OCI-LY1 (cell line): ENCODE measurements around the gene SIGLEC1.
A peak's percentile ranks its signal among the peaks of the same experiment; 100 is the strongest.

Source experiments
- H2AFZ ChIP-seq: fragments of 200-600 bp; sonication (generic), shearing (Covaris generic); 2 replicates; pipeline ENCODE4 v1.6.0; 2014; ENCODE audit warnings: antibody characterized with exemption, mild to moderate bottlenecking, low read length
- H3F3A ChIP-seq: fragments of 200-600 bp; sonication (generic), shearing (Covaris generic); 2 replicates; pipeline ENCODE4 v1.6.0; 2014; ENCODE audit warnings: mild to moderate bottlenecking, antibody characterized with exemption, low read length, moderate library complexity; ENCODE audit not compliant: insufficient read depth
- H3K27ac ChIP-seq: fragments of 200-600 bp; sonication (generic); 2 replicates; pipeline ENCODE4 v1.5.1; 2014; ENCODE audit warnings: low read length, mixed run types, mild to moderate bottlenecking, low read depth; ENCODE audit not compliant: poor library complexity, severe bottlenecking
- H3K27me3 ChIP-seq: fragments of 200-600 bp; sonication (generic); 2 replicates; pipeline ENCODE4 v1.6.0; 2014; ENCODE audit warnings: antibody characterized with exemption, mild to moderate bottlenecking, low read length, moderate library complexity; ENCODE audit not compliant: insufficient read depth
- H3K36me3 ChIP-seq: fragments of 200-600 bp; sonication (generic); 2 replicates; pipeline ENCODE4 v1.6.1; 2014; ENCODE audit warnings: mild to moderate bottlenecking, antibody characterized with exemption, low read length, moderate library complexity, mixed read lengths; ENCODE audit not compliant: insufficient read depth
- H3K4me1 ChIP-seq: fragments of 200-600 bp; sonication (generic); 2 replicates; pipeline ENCODE4 v1.5.1; 2014; ENCODE audit warnings: mild to moderate bottlenecking, low read length, moderate library complexity; ENCODE audit not compliant: insufficient read depth, severe bottlenecking
- H3K4me2 ChIP-seq: fragments of 200-600 bp; sonication (generic), shearing (Covaris generic); 2 replicates; pipeline ENCODE4 v1.6.1; 2014; ENCODE audit warnings: low read length
- H3K4me3 ChIP-seq: fragments of 200-600 bp; sonication (generic); 2 replicates; pipeline ENCODE4 v1.5.1; 2014; ENCODE audit warnings: low read length, low read depth, mild to moderate bottlenecking, mixed read lengths; ENCODE audit not compliant: poor library complexity, severe bottlenecking
- H3K79me2 ChIP-seq: fragments of 200-600 bp; shearing (Covaris generic); 2 replicates; pipeline ENCODE4 v1.6.1; 2016; ENCODE audit warnings: mixed run types, low read length, mixed read lengths; ENCODE audit not compliant: insufficient read depth
- H3K9ac ChIP-seq: fragments of 200-600 bp; sonication (generic), shearing (Covaris generic); 2 replicates; pipeline ENCODE4 v1.6.1; 2014; ENCODE audit warnings: mild to moderate bottlenecking, low read length, mixed read lengths
- H3K9me2 ChIP-seq: fragments of 200-600 bp; sonication (generic), shearing (Covaris generic); 2 replicates; pipeline ENCODE4 v1.6.1; 2014; ENCODE audit warnings: low read depth, mild to moderate bottlenecking, low read length, mixed read lengths
- H3K9me3 ChIP-seq: fragments of 200-600 bp; shearing (Covaris generic); 2 replicates; pipeline ENCODE4 v1.6.1; 2014; ENCODE audit warnings: low read length, mixed read lengths
- H4K20me1 ChIP-seq: fragments of 200-600 bp; sonication (generic), shearing (Covaris generic); 2 replicates; pipeline ENCODE4 v1.6.0; 2016; ENCODE audit warnings: mild to moderate bottlenecking, low read length; ENCODE audit not compliant: insufficient read depth
- CTCF ChIP-seq: fragments of 200-600 bp; sonication (generic), shearing (Covaris generic); IDR thresholded peaks from 2 replicates; pipeline ENCODE4 v1.5.1; 2017; ENCODE audit warnings: mild to moderate bottlenecking, antibody characterized with exemption, low read length, moderate library complexity, mixed read lengths
- EZH2 ChIP-seq: fragments of 200-600 bp; sonication (generic), shearing (Covaris generic); IDR thresholded peaks from 2 replicates; pipeline ENCODE4 v1.8.0; 2017; ENCODE audit warnings: borderline replicate concordance, mixed run types, mild to moderate bottlenecking, antibody characterized with exemption, low read length, moderate library complexity, mixed read lengths

The SIGLEC1 gene

GRCh38 chr20:3714092-3714491, 1.7 kb upstream of the SIGLEC1 start:
- H3K9me3 ChIP-seq = no peaks in the 10 kb centered on the region
- H4K20me1 ChIP-seq = no peaks in the 10 kb centered on the region
- H3F3A ChIP-seq = no peaks in the 10 kb centered on the region
- no peak overlapping the region for H3K27ac ChIP-seq
- no peaks in the 10 kb centered on the region for H3K27me3 ChIP-seq
- no peaks in the 10 kb centered on the region for H3K79me2 ChIP-seq
- H2AFZ ChIP-seq = no peak overlapping the region
- no peak overlapping the region for H3K4me3 ChIP-seq
- H3K4me2 ChIP-seq = no peak overlapping the region
- H3K36me3 ChIP-seq = no peaks in the 10 kb centered on the region
- no peaks in the 10 kb centered on the region for H3K9me2 ChIP-seq
- TF ChIP-seq CTCF (no peak), EZH2 (no peak)
- H3K9ac ChIP-seq = no peak overlapping the region
- no peaks in the 10 kb centered on the region for H3K4me1 ChIP-seq

- no peak overlapping the region for H3K4me2 ChIP-seq
Observed at GRCh38 chr20:3711484-3711941, 887 bp downstream of the SIGLEC1 start.

GRCh38 chr20:3710703-3711483, 1.5 kb downstream of the SIGLEC1 start:
- Histone ChIP-seq H2AFZ (no peak overlapping the region), H3K27me3 (no peaks in the 10 kb centered on the region; the same call in 1 of the 2 replicates), H3K27ac (no peak overlapping the region), H3K79me2 (no peaks in the 10 kb centered on the region), H3K9me3 (no peaks in the 10 kb centered on the region), H3K9me2 (no peaks in the 10 kb centered on the region), H4K20me1 (no peaks in the 10 kb centered on the region), H3K36me3 (no peaks in the 10 kb centered on the region), H3K4me1 (no peaks in the 10 kb centered on the region), H3K4me2 (no peak overlapping the region), H3F3A (no peaks in the 10 kb centered on the region), H3K9ac (no peak overlapping the region), H3K4me3 (no peak overlapping the region)
- TF ChIP-seq CTCF (peak; percentile 97), EZH2 (no peak)

More at GRCh38 chr20:3711484-3711941, 887 bp downstream of the SIGLEC1 start:
- H3K4me3 ChIP-seq = no peak overlapping the region
- H4K20me1 ChIP-seq = no peaks in the 10 kb centered on the region
- TF ChIP-seq CTCF (no peak), EZH2 (no peak)
- no peak overlapping the region for H3K27ac ChIP-seq
- no peaks in the 10 kb centered on the region for H3K79me2 ChIP-seq
- no peaks in the 10 kb centered on the region for H3K4me1 ChIP-seq
- H3K27me3 ChIP-seq = no peaks in the 10 kb centered on the region; the same call in 1 of the 2 replicates
- no peaks in the 10 kb centered on the region for H3K9me2 ChIP-seq
- no peaks in the 10 kb centered on the region for H3F3A ChIP-seq
- no peak overlapping the region for H3K9ac ChIP-seq
- no peaks in the 10 kb centered on the region for H3K9me3 ChIP-seq
- no peaks in the 10 kb centered on the region for H3K36me3 ChIP-seq
- no peak overlapping the region for H2AFZ ChIP-seq
